GM18861 (cell line): ENCODE measurements around the gene FBP1.
A peak's percentile ranks its signal among the peaks of the same experiment; 100 is the strongest.

Experiments used
- ATAC-seq: cut with Tn5 transposase; IDR thresholded peaks from one replicate; pipeline ENCODE4 v1.9.1; 2021; ENCODE audit not compliant: unreplicated experiment

The FBP1 gene

DNA sequence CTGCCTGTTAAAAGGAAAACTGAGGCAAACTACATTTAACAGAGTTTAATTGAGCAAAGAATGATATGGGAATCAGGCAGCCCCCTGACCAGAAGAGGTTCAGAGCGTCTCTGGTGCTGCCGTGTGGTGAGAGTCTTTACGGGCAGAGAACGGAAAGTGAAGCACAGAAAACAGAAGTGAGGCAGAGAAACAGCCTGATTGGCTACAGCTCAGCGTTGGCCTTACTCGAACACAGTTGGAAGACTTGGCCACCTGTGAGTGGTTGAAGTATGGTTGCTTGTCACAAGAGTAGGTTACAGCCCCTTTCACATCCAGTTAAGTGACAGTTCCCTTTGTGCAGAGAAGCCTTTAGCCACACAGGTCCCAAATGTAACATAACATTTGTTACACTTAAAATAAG, 16.9 kb upstream of the FBP1 start:
- ATAC-seq, result peak; percentile 97

DNA sequence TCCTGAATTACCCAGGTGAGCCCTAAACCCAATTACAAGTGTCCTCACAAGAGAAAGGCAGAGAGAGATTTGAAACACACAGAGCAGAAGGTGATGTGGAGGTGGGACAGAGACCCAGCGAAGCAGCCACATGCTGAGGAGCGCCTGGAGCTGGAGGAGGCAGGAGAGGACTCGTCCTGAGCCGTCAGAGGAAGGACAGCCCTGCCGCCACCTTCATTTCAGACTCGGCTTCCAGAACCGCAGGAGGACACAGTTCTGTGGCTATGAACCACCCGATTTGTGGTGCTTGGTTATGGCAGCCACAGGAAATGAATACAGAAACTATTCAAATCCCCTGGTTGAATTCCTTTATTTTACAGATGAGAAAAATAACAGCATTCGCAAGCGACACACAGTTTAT, 16.4 kb upstream of the FBP1 start:
- no peak for ATAC-seq

DNA sequence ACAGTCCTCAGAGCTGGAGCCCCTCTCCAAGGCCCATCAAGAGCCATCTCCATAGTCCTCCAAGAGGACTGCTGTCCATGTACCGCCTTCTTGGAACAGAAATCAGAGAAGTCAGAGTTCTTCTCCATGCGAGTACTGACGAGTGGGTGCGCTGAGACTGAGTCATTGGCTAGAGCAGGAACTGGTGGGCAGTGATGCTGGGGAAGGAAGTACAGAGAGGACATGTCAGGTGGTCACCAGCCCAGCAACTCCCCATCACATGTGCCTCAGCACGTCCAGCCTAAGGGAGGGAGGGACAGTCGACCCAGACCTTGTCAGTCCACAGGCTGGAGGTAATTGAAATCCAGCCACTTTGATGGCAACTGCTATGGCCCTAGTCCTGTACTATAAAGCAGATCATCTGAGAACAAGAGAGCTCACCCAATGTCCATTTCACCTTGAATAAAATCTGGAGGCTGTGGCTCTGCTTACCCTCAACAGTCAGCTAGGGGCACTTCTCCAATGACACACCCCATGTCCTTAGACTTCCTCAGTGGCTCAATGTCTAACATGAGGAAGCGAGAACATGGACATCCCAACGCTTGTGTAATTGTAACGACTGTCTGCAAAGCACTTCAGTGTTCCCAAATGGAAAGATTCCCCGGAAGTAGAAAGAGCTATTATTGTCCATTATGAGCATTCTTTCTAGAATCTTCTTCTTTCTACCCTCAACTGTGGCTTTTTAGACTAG, 15.0 kb upstream of the FBP1 start:
- ATAC-seq, result no peak

DNA sequence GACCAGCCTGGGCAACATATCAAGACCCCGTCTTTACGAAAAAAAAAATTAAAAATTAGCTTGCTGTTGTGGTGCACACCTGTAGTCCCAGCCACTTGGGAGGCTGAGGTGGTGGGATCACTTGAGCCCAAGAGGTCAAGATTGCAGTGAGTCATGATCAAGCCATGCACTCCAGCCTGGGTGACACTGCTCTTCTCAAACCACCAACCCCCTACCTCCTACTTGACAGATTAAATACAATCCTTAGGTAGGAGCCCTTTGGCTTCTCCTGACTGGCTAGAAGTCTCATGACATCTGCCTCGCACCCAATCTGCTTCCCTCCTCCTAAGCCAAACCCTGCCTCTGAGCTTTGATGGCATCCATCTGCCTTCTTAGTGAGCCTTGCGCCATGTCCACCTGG, 11.6 kb upstream of the FBP1 start:
- no peak for ATAC-seq

DNA sequence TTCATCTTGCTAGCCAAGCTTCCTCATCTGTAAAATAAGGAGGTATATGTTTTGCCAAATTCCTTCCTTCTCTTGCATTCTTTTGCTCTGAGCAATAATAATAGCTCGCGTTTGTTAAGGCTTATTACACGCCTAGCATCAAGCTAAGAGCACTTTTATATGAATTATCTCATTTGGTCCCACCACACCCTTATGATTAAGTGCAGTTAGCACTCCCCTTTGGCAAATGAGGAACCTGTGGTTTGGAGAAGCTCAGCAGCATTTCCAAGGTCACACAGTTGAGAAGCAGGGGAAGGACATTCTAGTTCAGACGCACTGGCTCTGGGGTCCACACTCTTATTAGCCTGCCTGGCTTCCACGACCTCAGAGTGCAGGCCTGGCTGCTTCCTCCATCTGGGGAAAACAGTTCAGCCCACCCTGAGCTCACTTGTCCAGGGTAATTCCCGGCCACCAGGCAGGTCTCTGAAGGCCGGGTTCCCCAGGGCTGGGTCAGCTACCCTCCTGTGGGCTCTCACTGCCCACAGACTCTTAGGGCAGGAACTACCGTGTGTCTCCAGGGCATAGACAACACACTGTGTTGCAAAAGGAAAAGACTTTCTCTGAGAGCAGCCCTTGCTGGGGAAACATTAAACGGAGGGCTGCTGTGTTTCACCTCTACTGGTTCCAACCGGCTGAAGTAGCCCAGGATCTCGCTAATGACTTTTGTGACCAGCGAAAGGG, 9.9 kb upstream of the FBP1 start:
- no peak for ATAC-seq

DNA sequence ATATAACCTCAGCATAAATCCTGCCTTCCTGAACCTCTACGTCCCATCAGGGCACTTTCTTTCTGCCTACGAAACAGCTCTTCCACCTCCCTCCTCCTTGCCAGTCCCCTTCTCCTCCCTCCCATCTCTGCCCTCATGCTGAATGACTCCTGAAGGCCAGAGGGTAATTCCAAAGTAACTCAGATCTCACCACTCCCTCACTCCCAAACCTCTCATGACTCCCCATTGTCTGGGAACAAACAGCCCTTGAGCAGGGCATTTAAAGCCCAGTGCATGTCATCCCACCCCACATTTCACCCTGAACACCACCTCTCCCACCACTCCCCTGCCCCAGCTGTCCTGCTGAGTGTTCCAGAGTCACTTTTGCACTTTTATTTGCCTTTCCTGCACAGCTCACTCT, 8.9 kb upstream of the FBP1 start:
- ATAC-seq, result no peak

DNA sequence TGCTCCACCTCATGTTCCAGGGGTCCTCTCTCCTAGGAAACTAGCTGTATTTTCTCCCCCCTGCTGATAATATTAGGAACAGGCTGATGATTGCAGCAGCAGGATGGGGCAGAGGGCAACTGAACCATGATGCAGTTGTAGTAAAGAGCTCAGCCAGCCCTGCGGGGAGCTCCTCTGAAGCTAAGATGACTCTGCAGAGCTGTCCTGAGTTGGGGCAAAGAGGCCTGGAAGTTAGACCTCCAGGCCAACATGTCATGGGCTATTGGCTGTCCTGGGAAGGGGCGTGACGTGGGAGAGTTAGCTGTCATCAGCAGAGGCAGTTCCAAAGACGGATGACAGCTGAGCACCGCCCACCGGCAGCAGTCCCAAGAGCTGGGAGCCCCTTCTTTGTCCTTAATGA, 6.6 kb upstream of the FBP1 start:
- ATAC-seq, result no peak

DNA sequence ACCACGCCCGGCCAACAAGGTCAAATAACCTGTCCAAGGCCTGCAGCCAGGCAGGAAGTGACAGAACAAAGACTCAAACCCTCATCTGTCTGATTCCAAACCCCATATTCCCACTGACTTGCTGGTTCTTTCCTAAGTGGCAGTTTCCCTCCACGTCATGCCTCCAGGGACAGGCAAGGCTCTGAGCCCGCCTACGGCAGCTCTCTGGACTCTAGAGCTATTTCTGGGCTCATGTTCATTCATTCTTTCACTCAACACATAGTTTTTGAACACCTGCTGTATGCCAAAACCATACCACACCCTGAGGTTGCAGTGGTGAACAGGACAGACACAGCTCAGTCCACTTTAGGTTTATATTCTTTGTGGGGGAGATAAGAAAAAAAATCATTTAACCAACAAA, 5.2 kb upstream of the FBP1 start:
- no peak for ATAC-seq

DNA sequence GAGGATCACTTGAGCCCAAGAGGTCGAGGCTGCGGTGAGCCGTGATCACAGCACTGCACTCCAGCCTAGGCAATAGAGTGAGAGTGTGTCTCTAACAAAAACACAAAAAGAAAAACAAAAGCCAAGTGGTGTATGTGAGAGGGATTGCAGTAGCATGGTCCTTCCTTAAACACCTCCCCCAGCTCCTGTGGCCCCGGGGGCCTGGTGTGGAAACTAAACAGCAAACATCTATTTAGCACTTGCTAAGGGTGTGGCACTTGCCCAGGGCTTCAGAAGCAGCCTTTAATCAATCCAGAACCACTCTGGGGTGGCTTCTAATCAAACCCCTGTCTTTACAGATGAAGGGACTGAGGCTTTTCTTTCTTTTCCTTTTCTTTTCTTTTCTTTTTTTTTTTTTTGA, 4.4 kb upstream of the FBP1 start:
- ATAC-seq, result no peak

DNA sequence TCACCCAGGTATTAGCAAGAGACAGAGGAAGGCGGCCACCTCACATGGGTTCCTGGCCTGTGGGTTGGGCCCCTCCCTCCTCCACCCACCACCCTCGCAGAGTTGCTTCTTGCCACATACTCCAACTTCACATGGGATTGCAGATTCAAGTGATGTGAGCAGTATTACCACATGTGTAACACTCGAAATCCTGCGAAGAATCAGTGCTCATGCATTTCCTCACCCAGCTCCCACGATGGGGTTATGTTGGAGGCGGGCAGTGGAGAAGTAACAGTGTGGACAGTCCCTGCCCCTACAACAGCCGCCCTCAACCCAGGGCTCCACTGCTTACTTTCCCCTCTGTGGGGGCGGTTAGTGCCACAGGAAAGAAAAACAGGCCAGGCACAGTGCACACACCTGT, 3.9 kb upstream of the FBP1 start:
- ATAC-seq, result no peak

DNA sequence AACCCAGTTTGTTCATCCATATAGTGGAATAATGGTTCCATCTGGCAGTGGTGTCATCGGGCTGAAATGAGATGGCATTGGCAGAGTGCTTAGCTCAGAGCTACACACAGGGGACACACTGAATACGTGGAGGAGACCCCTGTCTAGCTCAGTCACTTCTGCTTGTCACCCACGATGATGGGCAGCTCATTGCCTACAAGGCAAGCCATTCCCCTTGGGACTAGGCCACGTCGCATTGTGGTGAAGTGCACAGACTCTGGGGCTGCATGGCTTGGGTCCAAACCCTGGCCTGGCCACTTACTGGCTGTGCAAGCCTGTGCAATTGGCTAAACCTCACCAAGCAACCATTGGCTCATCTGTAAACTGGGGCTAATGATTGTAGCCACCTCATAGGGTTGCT, 3.2 kb upstream of the FBP1 start:
- no peak for ATAC-seq

DNA sequence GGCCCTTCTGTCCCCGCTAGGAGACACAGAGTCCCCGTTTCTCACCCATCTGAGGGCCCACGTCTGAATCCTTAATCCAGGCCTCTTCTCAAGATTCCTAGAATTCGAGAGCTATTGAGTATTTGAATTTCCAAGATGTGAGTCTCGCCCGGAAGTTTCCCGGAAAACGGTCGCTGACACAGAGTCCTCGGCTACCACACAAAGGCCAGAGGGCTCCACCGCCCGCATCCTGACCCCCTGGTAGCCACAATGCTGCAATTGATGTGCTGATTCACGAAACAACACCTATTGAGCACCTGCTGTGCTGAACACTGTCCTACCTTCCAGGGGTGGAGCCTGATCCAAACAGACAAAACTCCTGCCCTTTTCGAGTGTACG, 670 bp upstream of the FBP1 start:
- no peak for ATAC-seq

DNA sequence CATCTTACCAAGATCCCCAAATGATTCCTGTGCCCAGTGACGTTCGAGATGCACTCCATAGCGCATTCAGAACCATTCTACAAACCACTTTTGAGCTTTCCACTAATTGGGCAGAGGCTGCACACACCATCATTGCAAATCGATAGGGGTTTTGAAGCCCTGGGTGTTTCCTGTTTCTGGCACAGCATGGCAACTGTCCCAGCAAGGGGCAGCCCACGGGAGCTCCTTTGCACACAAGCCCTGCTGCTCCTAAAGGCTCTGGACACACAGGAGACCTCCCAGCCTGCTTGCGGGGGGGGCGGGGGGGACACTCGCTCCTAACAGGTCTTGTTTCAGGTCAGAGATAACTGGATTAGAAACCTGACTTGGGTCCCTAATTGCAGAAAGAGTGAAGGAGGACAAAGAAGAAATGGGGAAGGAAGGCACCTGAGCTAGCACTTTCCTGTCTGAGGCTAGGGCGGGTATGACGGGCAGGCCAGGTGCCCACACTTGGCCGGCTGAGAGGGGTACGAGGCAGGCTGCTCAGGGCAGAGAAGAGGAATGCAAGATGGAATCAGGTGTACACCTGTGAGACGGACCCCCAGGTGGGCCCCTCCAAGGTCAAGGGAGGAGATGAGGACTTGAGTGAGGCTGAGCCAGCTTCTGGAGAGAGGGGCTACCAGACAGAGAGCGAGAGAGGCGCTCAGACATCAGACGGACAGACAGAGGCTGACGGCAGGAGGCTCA, 820 bp downstream of the FBP1 start:
- no peak for ATAC-seq

DNA sequence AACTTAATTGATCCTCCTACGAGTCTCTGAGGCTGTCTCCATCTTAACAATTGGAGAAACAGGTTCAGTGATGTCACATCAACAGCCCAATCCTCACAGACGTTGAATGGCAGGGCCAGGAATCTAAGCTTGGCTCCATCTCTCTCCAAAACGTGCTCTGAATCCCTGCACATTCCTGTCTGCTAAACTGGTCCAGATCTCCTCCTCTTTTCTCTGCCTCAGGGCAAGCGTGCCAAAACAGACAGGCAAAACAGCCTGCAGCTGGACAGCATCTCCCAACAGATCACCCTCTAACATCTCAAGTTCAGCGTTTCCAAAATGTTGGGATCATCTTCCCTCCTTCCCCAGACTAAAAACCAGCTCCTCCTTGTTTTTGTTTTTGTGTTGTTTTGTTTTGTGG, 6.6 kb downstream of the FBP1 start:
- ATAC-seq, result no peak

DNA sequence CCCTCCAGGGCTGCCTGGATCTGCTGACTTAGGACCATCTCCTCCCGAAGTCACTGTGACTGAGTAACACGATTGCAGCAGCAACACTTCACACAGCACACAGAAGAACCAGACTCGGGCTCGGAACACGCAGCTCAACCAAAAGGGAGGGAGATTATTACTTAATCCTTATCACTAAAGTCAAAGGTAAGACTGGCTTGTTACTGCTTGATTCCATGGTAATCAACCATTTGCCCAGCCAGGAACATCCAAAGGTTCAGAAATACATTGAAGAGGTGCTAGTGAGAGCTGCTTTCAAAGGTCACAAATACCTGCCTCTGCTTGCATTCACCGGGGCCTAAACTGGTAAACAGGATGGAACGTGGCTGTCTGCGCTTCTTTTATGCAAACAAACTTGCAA, 7.7 kb downstream of the FBP1 start:
- ATAC-seq, result no peak

DNA sequence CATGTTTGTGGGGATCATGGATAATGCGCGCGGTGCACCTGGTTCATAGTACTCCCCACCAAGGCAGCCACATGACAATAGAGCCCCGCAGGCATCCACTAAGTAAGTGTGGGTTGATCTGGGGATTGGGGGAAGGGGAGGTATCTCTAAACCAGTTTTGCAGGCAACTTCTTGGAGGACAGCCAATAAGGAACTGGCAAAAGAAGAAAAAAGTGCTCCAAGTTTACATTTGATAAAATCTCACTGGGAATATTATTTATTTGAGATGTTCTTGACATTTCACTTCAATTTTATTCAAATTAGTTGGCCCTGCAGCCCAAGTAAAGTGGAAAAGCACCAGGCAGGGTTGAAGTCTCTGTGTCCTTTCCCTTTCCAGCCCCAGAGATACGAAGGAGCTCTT, 8.5 kb downstream of the FBP1 start:
- ATAC-seq, result no peak

DNA sequence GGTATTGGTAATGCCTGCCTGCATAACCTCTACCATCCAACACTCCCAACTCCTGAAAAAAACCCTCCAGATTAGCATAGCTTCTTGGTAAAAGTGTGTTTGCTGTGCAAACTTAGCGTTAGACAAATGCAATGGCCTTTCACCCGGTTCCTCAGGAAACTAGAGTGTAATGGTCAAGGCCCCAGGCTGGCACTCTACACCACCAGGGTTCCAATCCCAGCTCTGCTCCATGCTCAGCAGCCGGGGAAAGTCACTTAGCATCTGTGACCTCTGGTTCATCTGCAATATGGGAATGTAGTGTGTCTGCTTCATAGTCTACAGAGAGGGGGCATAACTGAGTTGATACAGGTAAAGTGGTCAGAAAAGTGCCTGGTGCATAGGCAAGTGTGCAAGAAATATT, 9.0 kb downstream of the FBP1 start:
- ATAC-seq, result no peak

DNA sequence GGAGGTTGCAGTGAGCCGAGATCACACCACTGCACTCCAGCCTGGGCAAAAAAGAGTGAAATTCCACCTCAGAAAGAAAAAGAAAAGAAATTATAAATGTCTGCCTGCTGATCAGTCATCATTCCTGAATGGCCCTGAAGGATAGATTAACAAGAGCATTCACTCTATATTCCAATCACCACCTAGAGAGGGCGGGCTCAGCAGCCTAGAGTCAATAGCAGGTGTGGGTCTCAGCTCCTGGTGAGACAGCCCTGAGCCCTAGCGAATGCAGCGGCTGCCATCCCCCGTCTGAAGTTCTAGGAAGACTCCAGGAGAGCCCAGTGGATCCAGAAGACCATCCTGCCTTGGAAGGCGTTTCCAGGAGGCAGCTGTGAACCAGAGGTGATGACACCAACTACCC, 12.0 kb downstream of the FBP1 start:
- no peak for ATAC-seq

DNA sequence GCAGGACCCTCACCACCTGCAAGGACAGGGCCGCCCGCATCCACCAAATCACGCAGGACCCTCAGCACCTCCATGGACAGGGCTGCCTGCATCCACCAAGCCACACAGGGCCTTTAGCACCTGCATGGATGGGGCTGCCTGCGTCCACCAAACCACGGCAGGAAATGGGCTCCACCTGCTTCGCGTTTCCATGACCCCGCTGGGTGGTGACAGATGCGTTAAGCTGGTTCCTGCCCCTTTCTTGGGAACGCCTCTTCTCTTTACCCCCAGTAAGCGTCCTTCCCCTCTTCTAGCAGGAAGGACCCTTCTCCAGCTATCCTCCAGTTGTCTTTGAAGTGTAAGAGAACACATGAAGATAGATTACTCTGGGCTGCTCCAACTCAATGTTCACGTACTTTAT, 13.5 kb downstream of the FBP1 start:
- ATAC-seq, result no peak

DNA sequence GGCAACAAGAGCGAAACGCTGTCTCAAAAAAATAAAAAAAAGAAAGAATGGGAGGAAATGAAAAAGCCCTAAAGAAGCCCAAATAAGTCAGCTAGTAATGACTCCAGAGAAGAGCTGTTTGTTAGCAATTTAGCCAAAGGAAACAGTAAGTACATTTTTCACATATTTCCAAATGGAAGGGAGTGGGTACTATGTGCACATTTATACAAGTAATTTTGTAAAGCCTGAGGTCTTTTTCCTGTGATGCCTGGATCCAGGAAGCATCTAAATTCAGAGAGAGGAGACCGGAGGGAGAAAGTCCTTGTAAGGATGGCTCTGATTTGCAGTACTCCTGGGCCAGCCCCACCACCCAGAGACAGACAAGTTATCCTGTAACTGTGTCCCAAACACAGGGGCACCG, 14.7 kb downstream of the FBP1 start:
- ATAC-seq, result no peak

DNA sequence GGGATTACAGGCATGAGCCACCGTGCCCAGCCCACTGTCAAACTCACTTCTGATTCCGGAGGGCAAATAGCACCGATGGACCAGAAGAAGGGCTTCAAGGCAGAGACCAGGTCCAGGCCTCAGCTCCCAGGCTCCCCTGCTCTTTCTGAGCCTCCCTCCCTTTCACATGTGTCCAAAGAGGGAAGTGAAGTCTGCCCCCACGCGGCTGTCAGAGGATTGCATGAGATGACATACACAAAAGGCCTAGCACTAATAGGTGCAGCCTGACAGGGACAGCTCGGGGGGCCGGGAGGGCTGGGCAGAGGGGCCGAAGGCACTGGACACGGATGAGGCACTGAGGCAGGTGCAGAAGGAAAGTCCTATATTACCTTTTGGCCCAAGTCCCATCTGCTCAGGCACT, 16.1 kb downstream of the FBP1 start:
- no peak for ATAC-seq

DNA sequence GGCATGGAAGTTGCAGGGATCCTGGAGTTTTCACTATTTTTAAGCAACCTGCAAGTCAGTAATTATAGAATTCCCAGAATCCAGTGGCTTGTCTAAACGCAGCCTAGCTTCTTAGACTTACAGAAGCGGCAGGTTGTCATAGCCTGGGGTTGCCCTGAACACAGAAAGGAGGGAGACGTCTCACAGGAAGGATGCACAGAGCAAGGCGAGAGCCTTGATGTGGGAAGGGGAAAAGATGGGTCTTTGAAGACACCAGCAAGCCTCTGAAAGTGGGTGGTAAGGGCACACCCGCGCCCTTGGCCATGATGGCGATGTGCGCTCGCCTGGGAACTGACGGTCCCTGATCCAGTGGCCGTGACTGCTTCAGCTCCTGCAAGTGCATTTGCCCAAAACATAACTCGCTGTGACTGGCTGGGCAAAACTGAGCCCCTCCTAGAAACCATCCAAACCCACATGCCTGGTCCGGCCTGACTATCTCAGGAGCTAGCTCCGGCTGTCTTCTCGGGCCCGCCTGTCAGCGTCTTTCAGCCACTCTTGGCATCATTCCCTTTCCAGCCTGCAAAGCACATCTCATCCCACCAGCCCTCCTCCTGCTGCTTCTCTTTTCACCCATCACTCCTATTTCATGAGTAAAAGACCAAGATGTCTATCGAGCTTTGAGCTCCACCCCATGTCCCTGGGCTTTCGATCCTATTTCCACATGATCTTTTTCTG, 17.1 kb downstream of the FBP1 start:
- no peak for ATAC-seq
